BLaER1 (cell line): ENCODE data around the gene APOL4.
"Not testable (repeated sequence)": the region's sequence is repeated elsewhere in the genome, so short reads cannot be mapped to it uniquely, and the experiment has no call there.

Source experiments
- H3K27ac ChIP-seq: shearing (Covaris generic); formaldehyde crosslinking; 2 replicates; pipeline ENCODE4 v1.8.1; 2022
- H3K27me3 ChIP-seq: shearing (Covaris generic); formaldehyde crosslinking; 2 replicates; pipeline ENCODE4 v1.8.1; 2022
- H3K36me3 ChIP-seq: shearing (Covaris generic); formaldehyde crosslinking; 2 replicates; pipeline ENCODE4 v1.8.1; 2022
- H3K4me1 ChIP-seq: shearing (Covaris generic); formaldehyde crosslinking; 2 replicates; pipeline ENCODE4 v1.8.1; 2022
- H3K4me2 ChIP-seq: shearing (Covaris generic); formaldehyde crosslinking; 2 replicates; pipeline ENCODE4 v1.8.1; 2022
- H3K4me3 ChIP-seq: shearing (Covaris generic); formaldehyde crosslinking; 2 replicates; pipeline ENCODE4 v1.8.1; 2022
- H3K9ac ChIP-seq: shearing (Covaris generic); formaldehyde crosslinking; 2 replicates; pipeline ENCODE4 v1.8.1; 2022
- H3K9me3 ChIP-seq: shearing (Covaris generic); formaldehyde crosslinking; 2 replicates; pipeline ENCODE4 v1.8.1; 2022
- H4K20me1 ChIP-seq: shearing (Covaris generic); formaldehyde crosslinking; 2 replicates; pipeline ENCODE4 v1.8.1; 2022
- Cebpa-rat ChIP-seq: shearing (Covaris generic); IDR thresholded peaks from 2 replicates; pipeline ENCODE4 v1.8.1; 2022

The APOL4 gene

GRCh38 chr22:36155702-36156101 lies 45.9 kb downstream of the APOL4 start:
- peak overlapping the region; percentile 95 for H3K27ac ChIP-seq
- no peaks in the 10 kb centered on the region for H3K27me3 ChIP-seq
- H3K9me3 ChIP-seq, result peaks cover 11% of the 10 kb centered on the region; the same call in 1 of the 2 replicates
- peaks cover 60% of the 10 kb centered on the region for H3K4me1 ChIP-seq
- peak overlapping the region; percentile 71 for H3K4me3 ChIP-seq
- no peak for TF ChIP-seq Cebpa-rat
- H3K36me3 ChIP-seq, result peaks cover 38% of the 10 kb centered on the region
- H4K20me1 ChIP-seq, result peaks cover 5% of the 10 kb centered on the region; the same call in 1 of the 2 replicates
- peak overlapping the region; percentile 98 for H3K4me2 ChIP-seq
- H3K9ac ChIP-seq, result peak overlapping the region; percentile 89

DNA sequence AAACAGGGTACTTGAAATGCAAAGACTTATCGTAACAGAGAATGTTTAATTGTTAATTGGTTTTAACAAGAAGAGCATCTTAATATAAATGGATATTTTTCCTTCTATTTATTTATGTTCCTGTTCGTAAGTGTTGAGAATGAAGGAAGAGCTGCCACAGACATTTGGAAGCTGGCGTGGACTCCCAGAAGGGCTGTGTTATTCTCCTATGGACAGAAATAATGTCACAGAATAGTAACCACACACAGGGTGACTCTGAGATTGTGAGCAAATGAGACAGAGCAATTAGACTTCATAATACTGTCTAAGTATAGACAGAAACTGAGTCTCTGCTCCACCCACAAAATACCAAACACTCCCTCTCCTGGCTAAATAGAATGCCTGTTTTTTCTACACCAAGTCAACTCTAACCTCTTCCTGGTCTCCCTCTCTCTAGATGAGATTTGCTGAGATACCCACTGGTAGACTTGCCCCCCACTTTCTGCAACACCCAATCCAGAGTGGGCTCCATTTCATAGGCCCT lies 47.1 kb downstream of the APOL4 start:
- Histone ChIP-seq H4K20me1 (peaks cover 8% of the 10 kb centered on the region; the same call in 1 of the 2 replicates), H3K4me3 (no peak overlapping the region), H3K36me3 (peaks cover 50% of the 10 kb centered on the region), H3K4me2 (peak overlapping the region; percentile 98), H3K9me3 (peaks cover 11% of the 10 kb centered on the region; the same call in 1 of the 2 replicates), H3K9ac (no peak overlapping the region), H3K27ac (peak overlapping the region; percentile 42; the same call in 1 of the 2 replicates), H3K4me1 (peaks cover 49% of the 10 kb centered on the region), H3K27me3 (no peaks in the 10 kb centered on the region)
- no peak for TF ChIP-seq Cebpa-rat

DNA sequence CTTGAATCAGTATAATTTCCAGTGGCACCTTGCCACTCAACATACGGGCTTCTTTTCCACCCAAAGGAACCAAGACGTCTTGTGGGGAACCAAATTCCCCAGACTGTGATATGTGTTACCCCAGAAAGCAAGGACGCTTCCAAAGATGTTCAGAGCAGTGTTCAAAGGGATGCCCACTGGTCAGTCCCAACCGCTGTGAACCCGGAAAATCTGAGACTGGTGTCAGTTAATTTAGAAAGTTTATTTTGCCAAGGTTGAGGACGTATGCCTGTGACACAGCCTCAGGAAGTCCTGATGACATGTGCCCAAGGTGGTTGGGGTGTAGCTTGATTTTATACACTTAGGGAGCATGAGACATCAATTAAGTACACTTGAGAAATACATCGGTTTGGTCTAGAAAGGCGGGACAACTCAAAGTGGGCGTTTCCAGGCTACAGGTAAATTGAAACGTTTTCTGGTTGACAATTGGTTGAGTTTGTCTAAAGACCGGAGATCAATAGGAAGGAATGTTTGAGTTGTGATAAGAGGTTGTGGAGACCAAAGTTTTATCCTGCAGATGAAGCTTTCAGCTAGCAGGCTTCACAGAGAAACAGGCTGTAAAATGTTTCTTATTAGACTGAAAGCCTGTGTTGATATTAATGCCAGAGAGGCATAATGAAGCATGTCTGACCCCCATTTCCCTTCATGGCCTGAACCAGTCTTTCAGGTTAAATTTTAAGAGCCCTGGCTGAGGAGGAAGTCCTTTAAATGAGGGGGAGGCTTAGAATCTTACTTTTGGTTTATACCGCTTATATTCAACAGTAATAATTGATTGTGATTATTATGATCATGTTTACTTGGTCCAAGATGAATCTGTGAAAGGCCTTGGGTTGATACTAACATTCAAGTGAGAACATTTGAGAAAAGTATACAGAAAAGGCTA lies 47.8 kb downstream of the APOL4 start:
- Histone ChIP-seq H3K27ac (no peak overlapping the region), H4K20me1 (peaks cover 8% of the 10 kb centered on the region; the same call in 1 of the 2 replicates), H3K27me3 (no peaks in the 10 kb centered on the region), H3K4me3 (no peak overlapping the region), H3K36me3 (peaks cover 57% of the 10 kb centered on the region), H3K4me2 (no peak overlapping the region), H3K4me1 (peaks cover 42% of the 10 kb centered on the region), H3K9me3 (peaks cover 11% of the 10 kb centered on the region; the same call in 1 of the 2 replicates), H3K9ac (no peak overlapping the region)
- no peak for TF ChIP-seq Cebpa-rat

DNA sequence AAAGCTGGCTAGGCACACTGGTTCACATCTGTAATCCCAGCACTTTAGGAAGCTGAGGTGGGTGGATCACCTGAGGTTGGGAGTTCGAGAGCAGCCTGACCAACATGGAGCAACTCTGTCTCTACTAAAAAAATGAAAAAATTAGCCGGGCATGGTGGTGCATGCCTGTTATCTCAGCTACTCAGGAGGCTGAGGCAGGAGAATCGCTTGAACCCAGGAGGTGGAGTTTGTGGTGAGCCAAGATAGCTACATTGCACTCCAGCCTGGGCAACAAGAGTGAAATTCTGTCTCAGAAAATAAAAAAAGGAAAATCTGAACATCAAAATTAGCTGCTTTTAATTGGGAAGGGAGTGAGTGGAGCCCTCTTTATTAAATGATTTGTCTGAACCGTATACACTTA lies 48.8 kb downstream of the APOL4 start:
- H3K4me2 ChIP-seq, H3K9ac ChIP-seq, H3K27me3 ChIP-seq, H3K27ac ChIP-seq, H3K4me3 ChIP-seq: not testable (repeated sequence)
- Histone ChIP-seq H3K9me3 (peaks cover 11% of the 10 kb centered on the region; the same call in 1 of the 2 replicates), H4K20me1 (peaks cover 15% of the 10 kb centered on the region; the same call in 1 of the 2 replicates), H3K36me3 (peaks cover 65% of the 10 kb centered on the region), H3K4me1 (peaks cover 42% of the 10 kb centered on the region)

DNA sequence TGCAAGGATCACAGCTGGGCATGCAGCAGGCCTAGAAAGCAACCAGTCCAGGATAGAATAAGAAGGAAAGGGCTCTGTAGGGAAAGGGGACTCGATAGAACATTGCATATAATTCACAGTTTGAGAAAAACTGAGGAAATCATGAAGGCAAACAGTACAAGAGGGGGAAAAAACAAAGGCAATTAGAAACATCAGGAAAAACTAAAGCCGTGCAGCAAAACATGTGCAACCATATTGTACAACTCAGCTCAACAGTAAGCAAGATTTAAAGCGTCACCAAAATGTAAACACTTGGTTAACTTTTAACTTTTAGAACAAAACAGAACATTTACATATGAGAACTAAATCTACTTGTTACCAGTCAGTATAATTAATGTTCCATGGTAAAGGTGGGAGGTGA lies 49.5 kb downstream of the APOL4 start:
- H3K4me1 ChIP-seq, result peaks cover 42% of the 10 kb centered on the region
- no peaks in the 10 kb centered on the region for H3K27me3 ChIP-seq
- no peak overlapping the region for H3K27ac ChIP-seq
- no peak overlapping the region for H3K4me3 ChIP-seq
- H3K36me3 ChIP-seq, result peaks cover 65% of the 10 kb centered on the region
- H3K4me2 ChIP-seq, result no peak overlapping the region
- peaks cover 11% of the 10 kb centered on the region; the same call in 1 of the 2 replicates for H3K9me3 ChIP-seq
- no peak for TF ChIP-seq Cebpa-rat
- no peak overlapping the region for H3K9ac ChIP-seq
- peaks cover 15% of the 10 kb centered on the region; the same call in 1 of the 2 replicates for H4K20me1 ChIP-seq

GRCh38 chr22:36151006-36151595 lies 50.5 kb downstream of the APOL4 start:
- Histone ChIP-seq H3K9me3 (peaks cover 11% of the 10 kb centered on the region; the same call in 1 of the 2 replicates), H3K4me3 (no peak overlapping the region), H3K36me3 (peaks cover 65% of the 10 kb centered on the region), H3K27ac (no peak overlapping the region), H3K4me1 (peaks cover 40% of the 10 kb centered on the region), H3K9ac (no peak overlapping the region), H3K27me3 (no peaks in the 10 kb centered on the region), H3K4me2 (no peak overlapping the region), H4K20me1 (peaks cover 15% of the 10 kb centered on the region; the same call in 1 of the 2 replicates)
- no peak for TF ChIP-seq Cebpa-rat

DNA sequence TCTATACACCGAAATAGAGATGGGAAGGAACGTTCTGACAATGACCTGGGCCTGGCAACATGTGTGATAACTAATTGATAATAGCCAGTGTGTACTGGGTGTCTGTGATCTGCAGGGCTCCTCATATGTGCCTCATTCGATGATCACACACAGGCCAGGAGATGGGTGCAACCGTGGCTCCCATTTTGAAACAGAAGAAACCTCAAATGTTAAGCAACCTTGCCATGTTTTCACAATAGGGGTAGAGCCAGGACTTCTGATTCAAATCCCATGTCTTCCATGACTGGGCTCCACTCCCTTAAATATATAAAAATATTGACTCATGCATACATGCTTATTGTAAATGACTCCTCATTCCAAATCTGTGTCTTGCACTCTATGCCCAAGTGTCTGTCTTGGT lies 52.2 kb downstream of the APOL4 start:
- Histone ChIP-seq H4K20me1 (peaks cover 15% of the 10 kb centered on the region; the same call in 1 of the 2 replicates), H3K4me2 (no peak overlapping the region), H3K9ac (no peak overlapping the region), H3K27ac (no peak overlapping the region), H3K27me3 (no peaks in the 10 kb centered on the region), H3K4me1 (peaks cover 23% of the 10 kb centered on the region), H3K4me3 (no peak overlapping the region), H3K36me3 (peaks cover 57% of the 10 kb centered on the region), H3K9me3 (peaks cover 11% of the 10 kb centered on the region; the same call in 1 of the 2 replicates)
- TF ChIP-seq Cebpa-rat, result no peak

GRCh38 chr22:36148411-36148810 lies 53.2 kb downstream of the APOL4 start:
- H3K4me2 ChIP-seq, result peak overlapping the region; percentile 59
- peaks cover 21% of the 10 kb centered on the region for H3K4me1 ChIP-seq
- no peak overlapping the region for H3K27ac ChIP-seq
- TF ChIP-seq Cebpa-rat, result no peak
- H3K27me3 ChIP-seq, result no peaks in the 10 kb centered on the region
- H3K36me3 ChIP-seq, result peaks cover 61% of the 10 kb centered on the region
- H3K4me3 ChIP-seq, result no peak overlapping the region
- H3K9ac ChIP-seq, result 0 out of 2 replicates have a peak overlapping the region, but pooled peaks have one; percentile 35
- H3K9me3 ChIP-seq, result peaks cover 11% of the 10 kb centered on the region; the same call in 1 of the 2 replicates
- H4K20me1 ChIP-seq, result peaks cover 15% of the 10 kb centered on the region; the same call in 1 of the 2 replicates

GRCh38 chr22:36147196-36147791 lies 54.3 kb downstream of the APOL4 start:
- peak overlapping the region; percentile 59 for H3K4me2 ChIP-seq
- H3K9me3 ChIP-seq, result peaks cover 5% of the 10 kb centered on the region; the same call in 1 of the 2 replicates
- H3K27me3 ChIP-seq, result no peaks in the 10 kb centered on the region
- H3K4me3 ChIP-seq, result no peak overlapping the region
- H3K9ac ChIP-seq, result peak overlapping the region; percentile 35
- TF ChIP-seq Cebpa-rat, result no peak
- peak overlapping the region; percentile 35 for H3K27ac ChIP-seq
- peaks cover 15% of the 10 kb centered on the region; the same call in 1 of the 2 replicates for H4K20me1 ChIP-seq
- peaks cover 65% of the 10 kb centered on the region for H3K36me3 ChIP-seq
- H3K4me1 ChIP-seq, result peaks cover 21% of the 10 kb centered on the region
